HCT116 (cell line): Measurements from ENCODE around the gene CAMK2D. TPM values are rescaled to one million over a fixed set of nuclear protein-coding genes. Genes with fewer than 3 reads are reported as not detected.

Source experiments
- ATAC-seq: fragments of 200-7000 bp; cut with Tn5 transposase; 2 replicates; pipeline ENCODE4 v1.9.1; 2020; ENCODE audit warnings: mild to moderate bottlenecking, moderate library complexity
- BruUV-seq: library from RNA; stranded (reverse); fragments of 400-500 nt; replicated peaks from 2 replicates; lab custom pipeline; 2021; lab: Mats Ljungman, UMichigan
- CTCF ChIA-PET: fragments of 300-600 bp; sonication (Branson Sonifier 250); formaldehyde crosslinking; loops from one replicate; lab custom pipeline; 2021; ENCODE audit warnings: antibody characterized with exemption; lab: Charles Lee
- POLR2A ChIA-PET: fragments of 300-600, 350-600 bp; sonication (Branson Sonifier 250); formaldehyde crosslinking; loops from one replicate; lab custom pipeline; 2021; ENCODE audit warnings: antibody characterized with exemption; lab: Charles Lee
- RAD21 ChIA-PET, 2 experiments: fragments of 300-600 bp; sonication (Branson Sonifier 250); formaldehyde crosslinking; loops; one replicate each; lab custom pipeline; 2023; ENCODE audit warnings: low total read pairs in 2 of 2; ENCODE audit not compliant: uncharacterized antibody in 2 of 2, unreplicated experiment in 2 of 2, low non-redundant PET in 1 of 2; lab: Charles Lee
- DNase-seq: peaks from one replicate; pipeline ENCODE4 v3.0.0-alpha.2; 2010; ENCODE audit warnings: low read depth, low spot score
- H2AFZ ChIP-seq: fragments of 200-600 bp; shearing (Covaris generic), sonication (generic); 2 replicates; pipeline ENCODE4 v1.6.1; 2017; ENCODE audit warnings: low read depth, mixed run types, mixed read lengths, antibody characterized with exemption, low read length; ENCODE audit not compliant: poor library complexity, severe bottlenecking
- H3K27ac ChIP-seq: 2 replicates; pipeline ENCODE4 v1.5.1; 2012; ENCODE audit warnings: low read depth, low read length
- H3K27me3 ChIP-seq: fragments of 200-600 bp; sonication (generic); 2 replicates; pipeline ENCODE4 v1.6.1; 2016; ENCODE audit warnings: mixed run types, low read length, mixed read lengths; ENCODE audit not compliant: insufficient read depth
- H3K36me3 ChIP-seq, 2 experiments: fragments of 200-500 bp in 1 of 2; fragments of 200-600 bp in 1 of 2; sonication (Bioruptor generic) in 1 of 2; sonication (generic) in 1 of 2; 2 replicates each; pipeline versions ENCODE4 v1.5.1 to v1.6.1; 2014 to 2016; ENCODE audit warnings: low read length in 2 of 2, inconsistent platforms in 1 of 2, mixed read lengths in 1 of 2, mixed run types in 1 of 2; ENCODE audit not compliant: insufficient read depth in 2 of 2, control insufficient read depth in 1 of 2
- H3K4me1 ChIP-seq, 2 experiments: fragments of 200-600 bp in 1 of 2; sonication (generic) in 1 of 2; 2 replicates each; pipeline versions ENCODE4 v1.5.1 to v1.6.1; 2012 to 2017; ENCODE audit warnings: low read length in 2 of 2, inconsistent platforms in 1 of 2, mild to moderate bottlenecking in 1 of 2, mixed read lengths in 1 of 2, mixed run types in 1 of 2, moderate library complexity in 1 of 2; ENCODE audit not compliant: insufficient read depth in 2 of 2, control insufficient read depth in 1 of 2
- H3K4me2 ChIP-seq: fragments of 200-600 bp; sonication (generic); 2 replicates; pipeline ENCODE4 v1.6.1; 2017; ENCODE audit warnings: mixed run types, low read length, mixed read lengths
- H3K4me3 ChIP-seq, 2 experiments: fragments of 200-600 bp in 1 of 2; sonication (generic) in 1 of 2; replicated peaks in 1 of 2; 2 replicates each; pipeline ENCODE4 v1.5.1; 2011 to 2016; ENCODE audit warnings: low read length in 2 of 2, control low read depth in 1 of 2, low read depth in 1 of 2, mild to moderate bottlenecking in 1 of 2, mixed read lengths in 1 of 2, mixed run types in 1 of 2
- H3K79me2 ChIP-seq: fragments of 200-600 bp; sonication (generic); 2 replicates; pipeline ENCODE4 v1.6.1; 2017; ENCODE audit warnings: mild to moderate bottlenecking, mixed run types, low read length, moderate library complexity, mixed read lengths; ENCODE audit not compliant: insufficient read depth
- H3K9ac ChIP-seq: fragments of 200-600 bp; sonication (generic); 2 replicates; pipeline ENCODE4 v1.6.1; 2016; ENCODE audit warnings: low read length, mixed read lengths
- H3K9me2 ChIP-seq: fragments of 200-600 bp; sonication (generic), shearing (Covaris generic); 2 replicates; pipeline ENCODE4 v1.6.1; 2017; ENCODE audit warnings: mixed run types, mild to moderate bottlenecking, moderate library complexity; ENCODE audit not compliant: insufficient read depth
- H3K9me3 ChIP-seq, 2 experiments: fragments of 200-500 bp in 1 of 2; fragments of 200-600 bp in 1 of 2; sonication (Bioruptor generic) in 1 of 2; sonication (generic) in 1 of 2; 2 replicates each; pipeline ENCODE4 v1.6.1; 2014 to 2017; ENCODE audit warnings: low read length in 2 of 2, mixed read lengths in 2 of 2, inconsistent platforms in 1 of 2, low read depth in 1 of 2, mild to moderate bottlenecking in 1 of 2, mixed run types in 1 of 2, moderate library complexity in 1 of 2; ENCODE audit not compliant: control insufficient read depth in 1 of 2, insufficient read depth in 1 of 2
- H4K20me1 ChIP-seq: fragments of 200-600 bp; sonication (generic), shearing (Covaris generic); 2 replicates; pipeline ENCODE4 v1.6.1; 2017; ENCODE audit warnings: mixed run types, mild to moderate bottlenecking, moderate library complexity; ENCODE audit not compliant: insufficient read depth
- ATF3 ChIP-seq: IDR thresholded peaks from 2 replicates; pipeline ENCODE4 v1.6.1; 2012
- CEBPB ChIP-seq: IDR thresholded peaks from 2 replicates; pipeline ENCODE4 v1.6.1; 2012; ENCODE audit warnings: low read depth
- CTCF ChIP-seq, 3 experiments: fragments of 200-600 bp in 1 of 3; sonication (generic) in 1 of 3; IDR thresholded peaks in 2 of 3; conservative IDR thresholded peaks in 1 of 3; 2 replicates each; pipeline ENCODE4 v1.5.1; 2012 to 2017; ENCODE audit warnings: low read depth in 2 of 3, low read length in 2 of 3, antibody characterized with exemption in 1 of 3, borderline replicate concordance in 1 of 3, control low read depth in 1 of 3, mild to moderate bottlenecking in 1 of 3, mixed read lengths in 1 of 3, mixed run types in 1 of 3, moderate library complexity in 1 of 3; ENCODE audit not compliant: insufficient read depth in 1 of 3
- EGR1 ChIP-seq: IDR thresholded peaks from 2 replicates; pipeline ENCODE4 v1.6.1; 2012; ENCODE audit warnings: low read depth
- ELF1 ChIP-seq: IDR thresholded peaks from 2 replicates; pipeline ENCODE4 v1.6.1; 2012; ENCODE audit warnings: low read depth, borderline replicate concordance
- EZH2 ChIP-seq: fragments of 200-600 bp; sonication (generic); IDR thresholded peaks from 2 replicates; pipeline ENCODE4 v1.6.1; 2017; ENCODE audit warnings: antibody characterized with exemption, mixed run types
- EZH2phosphoT487 ChIP-seq: fragments of 200-600 bp; IDR thresholded peaks from 2 replicates; pipeline ENCODE4 v1.6.1; 2018; ENCODE audit warnings: antibody characterized with exemption, borderline replicate concordance
- FOSL1 ChIP-seq: IDR thresholded peaks from 2 replicates; pipeline ENCODE4 v1.6.1; 2012; ENCODE audit warnings: low read depth
- JUND ChIP-seq: IDR thresholded peaks from 2 replicates; pipeline ENCODE4 v1.6.1; 2012
- MAX ChIP-seq: IDR thresholded peaks from 2 replicates; pipeline ENCODE4 v1.6.1; 2012
- POLR2A ChIP-seq: IDR thresholded peaks from 2 replicates; pipeline ENCODE4 v1.7.0; 2011; ENCODE audit warnings: borderline replicate concordance; ENCODE audit not compliant: insufficient read depth, insufficient read length; ENCODE audit errors: extremely low read depth
- RAD21 ChIP-seq: IDR thresholded peaks from 2 replicates; pipeline ENCODE4 v1.6.1; 2012; ENCODE audit warnings: low read depth, mild to moderate bottlenecking
- REST ChIP-seq: IDR thresholded peaks from 2 replicates; pipeline ENCODE4 v1.6.1; 2012; ENCODE audit warnings: low read depth
- SP1 ChIP-seq: IDR thresholded peaks from 2 replicates; pipeline ENCODE4 v1.6.1; 2012; ENCODE audit warnings: low read depth
- TCF7L2 ChIP-seq: IDR thresholded peaks from 2 replicates; pipeline ENCODE4 v1.7.0; 2011; ENCODE audit warnings: borderline replicate concordance, inconsistent platforms; ENCODE audit not compliant: insufficient read depth, insufficient read length; ENCODE audit errors: extremely low read depth
- YY1 ChIP-seq: IDR thresholded peaks from 2 replicates; pipeline ENCODE4 v1.6.1; 2011; ENCODE audit warnings: low read length, low read depth, moderate library complexity, mild to moderate bottlenecking; ENCODE audit not compliant: insufficient replicate concordance; ENCODE audit errors: extremely low read depth
- ZFX ChIP-seq: fragments of 450-650 bp; IDR thresholded peaks from 2 replicates; pipeline ENCODE4 v1.6.1; 2017
- ZNF274 ChIP-seq: fragments of 200-500 bp; sonication (Bioruptor generic); IDR thresholded peaks from 2 replicates; pipeline ENCODE4 v1.6.1; 2014; ENCODE audit warnings: mild to moderate bottlenecking, low read depth, low read length, inconsistent platforms
- intact Hi-C: fragments of 100-400 bp; cut with micrococcal nuclease; formaldehyde crosslinking; loops from 2 replicates; pipeline ENCODE4 v1.10.0; 2022
- total RNA-seq: library from RNA; stranded (reverse); gene quantifications from one replicate; pipeline ENCODE4 v1.2.1, GENCODE V29; 2021; ENCODE audit not compliant: unreplicated experiment

The CAMK2D gene
- total RNA-seq, 1 experiment from 2014 or later: 67.0 TPM

GRCh38 chr4:113537203-113537602, 224.3 kb downstream of the CAMK2D start:
- Histone ChIP-seq H2AFZ (no peak overlapping the region), H3K27ac (no peak overlapping the region), H3K4me3 (no peak overlapping the region), H3K4me2 (no peak overlapping the region), H3K9ac (no peak overlapping the region), H3K36me3 (no peaks in the 10 kb centered on the region), H3K79me2 (no peaks in the 10 kb centered on the region), H3K9me3 (no peaks in the 10 kb centered on the region), H3K4me1 (peaks cover 2 to 23% of the 10 kb centered on the region in 2 experiments; a peak in 2 of 4 replicates), H3K9me2 (no peaks in the 10 kb centered on the region), H3K27me3 (no peaks in the 10 kb centered on the region), H4K20me1 (no peaks in the 10 kb centered on the region)
- DNase-seq: no peak
- ChIA-PET RAD21 (no interaction called here), POLR2A (no interaction called here), CTCF (interaction anchor here (1.0 kb wide), 1 partner anchor 11 kb away, joined by 4 read pairs; no protein-coding TSS in a partner anchor)
- no peak for ATAC-seq
- intact Hi-C loops: no loop called here
- no TSS peak for BruUV-seq
- TF ChIP-seq CEBPB (no peak), MAX (no peak), ZNF274 (no peak), TCF7L2 (no peak), EGR1 (no peak), CTCF (IDR thresholded peaks at IDR 0.05 in 2 of 3, conservative IDR thresholded peaks at IDR 0.05 in 1 of 3; ENCODE audit: borderline replicate concordance in 1 of 3, insufficient read depth in 1 of 3, low read depth in 2 of 3, low read length in 2 of 3) (no peak), POLR2A (no peak), FOSL1 (no peak), REST (no peak), YY1 (no peak), EZH2phosphoT487 (no peak), EZH2 (no peak), RAD21 (no peak), JUND (no peak), ELF1 (no peak), ZFX (no peak), ATF3 (no peak), SP1 (no peak)
